GM18873 (cell line): Measurements from ENCODE around the gene FAM227B.

ENCODE experiments used
- ATAC-seq: cut with Tn5 transposase; IDR thresholded peaks from one replicate; pipeline ENCODE4 v1.9.1; 2021; ENCODE audit warnings: mild to moderate bottlenecking, moderate library complexity, moderate number of reproducible peaks; ENCODE audit not compliant: unreplicated experiment, low FRiP score

FAM227B gene

GRCh38 chr15:49309889-49310288 is 310.7 kb downstream of the FAM227B start:
- ATAC-seq: no peak

DNA sequence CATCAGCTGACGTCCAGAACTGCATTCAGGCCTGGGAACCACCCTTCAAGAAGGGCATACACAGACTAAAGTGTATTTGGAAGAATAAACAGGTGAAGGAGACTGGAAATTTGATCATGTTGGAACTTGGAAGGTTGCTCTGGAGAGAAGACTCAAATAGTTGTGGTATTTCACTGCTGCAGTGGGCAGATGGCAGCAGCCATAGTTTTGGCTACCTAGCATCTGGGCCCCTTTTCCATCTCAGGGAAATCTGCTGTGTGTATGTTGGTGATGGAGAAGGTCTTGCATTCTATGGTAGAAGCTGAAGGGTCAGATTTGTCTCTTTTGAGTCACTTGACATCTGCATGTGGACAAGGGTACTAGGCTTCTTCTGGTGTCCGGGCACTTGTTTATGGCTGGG is 311.9 kb downstream of the FAM227B start:
- ATAC-seq: no peak

GRCh38 chr15:49306551-49306950 is 314.1 kb downstream of the FAM227B start:
- ATAC-seq: no peak

DNA sequence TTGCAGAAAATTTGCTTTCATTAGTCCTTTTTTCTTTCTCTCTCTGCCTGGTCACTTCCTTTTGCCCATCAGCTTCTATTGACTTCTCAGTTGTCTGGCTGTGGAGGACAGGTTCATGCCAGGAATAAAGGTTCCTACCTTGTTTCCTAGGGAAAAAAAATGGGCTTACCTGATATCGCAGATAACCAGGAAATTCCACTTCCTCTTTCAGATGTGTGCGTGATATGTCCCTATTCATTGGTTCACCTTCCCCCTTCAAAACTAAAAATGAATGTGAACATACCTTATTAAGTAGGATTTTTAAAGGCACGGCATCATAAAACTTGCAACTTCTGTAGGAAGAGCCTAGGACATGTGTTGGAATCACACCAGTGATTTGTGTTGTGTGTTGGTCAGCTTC is 317.6 kb downstream of the FAM227B start:
- no peak for ATAC-seq

DNA sequence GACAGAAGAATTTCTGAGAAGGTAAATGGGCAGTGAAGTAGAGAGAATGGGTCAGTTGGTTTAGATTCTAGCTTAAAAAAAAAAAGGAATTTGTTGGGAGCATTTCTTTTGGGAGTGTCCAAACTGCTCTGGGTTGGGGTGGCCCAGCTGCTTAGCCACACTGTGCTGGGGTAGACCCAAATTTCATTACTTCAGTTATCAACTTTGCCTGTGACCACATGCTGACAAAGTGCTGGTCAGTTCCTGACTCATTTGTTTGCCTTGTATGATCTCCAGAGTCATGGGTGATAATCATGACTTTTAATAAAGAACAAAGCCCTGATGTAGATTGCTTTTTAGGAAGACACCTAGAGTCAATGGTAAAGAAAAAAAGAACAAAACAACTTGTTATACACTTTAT is 319.1 kb downstream of the FAM227B start:
- ATAC-seq: no peak

DNA sequence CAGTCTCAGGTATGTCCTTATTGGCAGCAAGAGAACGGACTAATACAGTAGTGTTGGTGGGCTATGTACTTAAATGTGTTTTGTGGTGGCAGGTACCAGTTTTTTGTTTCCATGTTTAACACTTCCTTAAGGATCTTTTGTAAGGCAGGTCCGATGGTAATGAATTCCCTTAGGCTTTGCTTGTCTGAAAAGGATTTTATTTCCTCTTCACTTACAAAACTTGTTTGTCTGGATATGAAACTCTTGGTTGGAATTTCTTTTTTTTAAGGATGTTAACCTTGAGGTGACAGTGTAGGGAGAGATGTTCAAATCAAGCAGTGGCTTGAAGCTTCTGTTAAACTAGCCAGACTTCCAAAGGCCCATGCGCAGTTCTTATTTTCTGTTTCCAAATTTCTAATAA is 319.8 kb downstream of the FAM227B start:
- ATAC-seq: no peak

DNA sequence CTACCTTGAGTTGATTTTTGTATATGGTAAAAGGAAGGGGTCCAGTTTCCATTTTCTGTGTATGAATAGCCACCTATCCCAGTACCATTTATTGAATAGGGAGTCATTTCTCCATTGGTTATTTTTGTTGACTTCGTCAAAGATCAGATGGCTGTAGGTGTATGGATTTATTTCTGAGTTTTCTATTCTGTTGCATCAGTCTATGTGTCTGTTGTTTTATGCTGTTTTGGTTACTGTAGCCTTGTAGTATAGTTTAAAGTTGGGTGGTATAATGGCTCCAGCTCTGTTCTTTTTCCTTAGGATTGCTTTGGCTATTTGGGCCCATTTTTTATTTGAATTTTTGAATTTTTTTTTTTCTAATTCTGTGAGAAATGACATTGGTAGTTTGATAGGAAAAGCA is 323.0 kb downstream of the FAM227B start:
- ATAC-seq: no peak

DNA sequence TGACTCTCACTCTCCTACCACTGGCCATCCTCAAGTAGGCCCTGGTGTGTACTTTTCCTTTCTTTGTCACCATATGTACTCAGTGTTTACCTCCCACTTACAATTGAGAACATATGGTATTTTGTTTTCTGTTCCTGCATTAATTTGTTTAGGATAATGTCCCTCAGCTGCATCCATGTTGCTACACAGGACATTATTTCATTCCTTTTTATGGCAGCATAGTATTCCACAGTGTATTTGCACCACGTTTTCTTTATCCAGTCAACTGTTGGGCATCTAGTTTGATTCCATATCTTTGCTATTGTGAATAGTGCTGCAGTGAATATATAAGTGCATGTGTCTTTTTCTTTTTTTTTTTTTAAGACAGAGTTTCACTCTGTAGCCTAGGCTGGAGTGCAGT is 324.4 kb downstream of the FAM227B start:
- ATAC-seq: no peak

DNA sequence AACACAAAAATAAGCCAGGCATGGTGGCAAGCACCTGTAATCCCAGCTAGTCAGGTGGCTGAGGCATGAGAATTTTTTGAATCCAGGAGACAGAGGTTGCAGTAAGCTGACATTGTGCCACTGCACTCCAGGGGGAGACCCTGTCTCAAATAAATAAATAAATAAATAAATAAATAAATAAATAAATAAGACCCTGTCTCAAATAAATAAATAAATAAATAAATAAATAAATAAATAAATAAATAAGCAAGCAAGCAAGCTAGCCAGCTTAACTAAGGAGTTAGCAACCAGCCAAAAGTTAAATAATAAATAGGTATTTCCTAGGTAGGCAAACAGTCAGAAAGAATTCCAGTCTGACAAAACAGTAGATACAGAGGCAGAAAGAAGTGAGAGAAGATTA is 326.7 kb downstream of the FAM227B start:
- no peak for ATAC-seq

DNA sequence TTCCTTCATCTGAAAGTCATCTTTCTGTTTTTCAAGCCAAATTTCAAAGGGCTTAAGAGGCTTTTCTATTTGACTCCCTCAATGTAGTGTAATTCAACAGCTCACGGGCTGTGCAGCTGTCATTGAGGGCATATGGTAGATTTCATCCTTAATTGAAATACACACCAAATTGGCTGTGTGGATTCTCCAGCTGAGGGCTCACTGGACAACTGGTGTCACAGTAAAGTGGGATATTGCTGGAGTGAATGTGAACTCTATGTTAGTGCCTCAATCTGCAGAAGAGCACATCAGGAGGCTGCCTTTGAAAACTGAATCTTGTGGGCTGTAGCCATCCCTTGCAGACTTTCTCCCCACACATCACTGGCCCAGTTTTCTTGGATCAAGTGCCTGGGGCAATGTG is 330.4 kb downstream of the FAM227B start:
- ATAC-seq: no peak

- no peak for ATAC-seq
Measured at GRCh38 chr15:49288391-49288790, 332.2 kb downstream of the FAM227B start.

DNA sequence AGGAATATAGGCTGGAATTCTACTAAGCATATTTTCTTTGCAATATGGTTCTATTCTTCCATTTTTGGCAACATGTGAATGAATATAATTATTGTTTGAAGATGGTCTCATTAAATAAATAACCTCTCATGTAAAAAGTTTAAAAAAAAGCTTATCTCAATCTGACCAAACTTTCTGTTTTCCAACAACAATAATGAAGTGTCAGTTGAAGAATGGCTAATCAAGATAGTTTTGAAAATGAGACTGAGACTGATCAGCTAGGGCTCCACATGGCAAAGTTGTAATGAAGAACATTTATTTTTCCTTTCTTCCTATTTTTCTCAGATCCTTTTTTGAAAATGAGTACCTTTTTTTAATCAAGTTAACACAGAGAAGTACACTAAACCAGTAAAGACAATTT is 333.1 kb downstream of the FAM227B start:
- no peak for ATAC-seq

DNA sequence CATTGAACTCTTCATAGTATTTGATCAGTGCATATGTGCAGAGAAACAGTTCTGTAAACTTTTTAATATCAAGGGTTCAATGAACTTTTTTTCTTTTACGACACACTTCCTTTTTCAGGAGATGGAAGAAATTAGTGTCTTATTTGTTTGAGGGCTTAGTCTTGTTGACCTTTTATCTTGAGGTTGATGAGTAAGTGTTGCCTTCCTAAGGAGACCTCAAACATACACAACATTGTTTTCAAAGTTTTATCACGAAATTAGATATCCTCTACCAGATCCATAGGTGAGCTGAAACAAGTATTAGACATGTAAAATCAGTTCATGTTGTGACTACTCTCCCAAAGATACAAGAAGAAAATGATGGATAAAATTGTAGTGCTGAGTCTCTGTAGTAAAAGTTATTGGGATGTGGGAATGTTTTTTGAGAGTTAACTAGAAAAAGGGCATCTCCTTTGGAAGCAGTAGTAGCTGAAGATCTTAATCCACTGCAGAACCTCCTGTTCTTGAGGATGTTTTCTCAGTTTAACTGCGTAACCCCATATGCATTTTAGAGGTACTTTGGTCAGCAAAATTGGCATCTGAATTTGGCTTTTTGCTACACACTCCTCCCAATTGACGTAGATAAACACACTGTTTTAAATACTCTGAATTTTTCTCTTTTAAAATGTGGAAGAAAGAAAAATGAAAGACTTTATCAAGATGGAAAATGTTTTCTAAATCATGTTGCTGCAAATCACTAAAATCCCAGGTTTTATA is 333.8 kb downstream of the FAM227B start:
- no peak for ATAC-seq

DNA sequence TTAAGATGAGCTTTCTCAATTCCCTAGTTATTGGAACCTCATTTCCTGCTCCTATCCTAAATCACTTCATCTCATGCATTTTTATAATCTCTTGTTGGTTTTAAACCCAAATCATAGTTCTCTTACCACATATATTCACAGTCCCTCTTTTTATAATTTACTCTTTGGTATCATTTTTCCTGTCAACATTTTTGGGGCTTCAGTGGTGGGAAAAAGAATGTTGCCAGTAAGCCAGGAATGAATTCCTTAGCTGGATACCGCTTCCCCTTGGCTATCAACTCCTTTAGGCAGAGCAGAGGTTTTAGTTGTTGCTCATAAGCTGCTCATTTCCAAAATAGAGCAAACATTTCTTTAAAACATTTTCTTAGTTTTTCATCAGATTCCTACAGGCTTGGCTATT is 338.3 kb downstream of the FAM227B start:
- ATAC-seq: no peak

DNA sequence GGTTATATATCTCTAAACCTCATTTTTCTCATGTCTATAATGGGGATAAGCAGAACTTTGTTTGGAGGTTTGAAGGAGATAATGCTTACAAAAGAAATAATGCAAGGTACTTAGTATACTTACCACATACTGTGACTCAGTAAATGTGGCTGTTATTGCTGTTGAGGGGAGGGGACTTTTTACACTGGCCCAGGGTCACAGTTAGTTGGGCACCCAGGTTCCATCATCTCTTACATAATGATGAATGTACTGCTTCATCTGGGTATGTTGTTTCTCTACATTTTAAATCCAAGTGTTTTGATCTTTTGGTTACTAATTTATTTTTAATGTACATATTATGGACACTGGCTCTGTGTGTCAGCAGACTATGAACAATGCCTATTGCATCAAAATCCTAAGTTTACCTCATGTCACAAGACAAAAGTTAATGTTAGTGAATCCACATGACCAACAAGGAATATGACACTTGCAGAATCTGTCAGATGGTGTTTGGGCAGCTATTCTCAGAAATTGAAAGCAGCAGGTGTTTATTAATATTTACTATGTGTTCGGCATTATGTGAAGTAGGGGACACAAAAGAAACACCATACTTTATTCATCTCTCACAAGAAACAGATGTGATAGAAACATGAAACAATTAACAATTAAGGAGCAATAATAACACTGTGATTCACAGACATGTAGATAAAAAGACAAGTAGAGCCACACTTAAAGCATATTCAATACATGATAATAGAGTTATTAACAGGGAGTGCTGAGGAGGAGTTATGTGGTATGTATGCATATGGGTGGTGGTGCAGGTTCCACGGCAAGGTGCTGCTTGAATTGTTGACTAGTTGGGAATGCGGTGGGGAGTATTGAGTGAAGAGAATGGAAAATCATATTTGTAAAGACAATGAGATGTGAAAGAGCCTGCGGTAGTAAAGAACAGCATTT is 340.8 kb downstream of the FAM227B start:
- ATAC-seq: no peak

DNA sequence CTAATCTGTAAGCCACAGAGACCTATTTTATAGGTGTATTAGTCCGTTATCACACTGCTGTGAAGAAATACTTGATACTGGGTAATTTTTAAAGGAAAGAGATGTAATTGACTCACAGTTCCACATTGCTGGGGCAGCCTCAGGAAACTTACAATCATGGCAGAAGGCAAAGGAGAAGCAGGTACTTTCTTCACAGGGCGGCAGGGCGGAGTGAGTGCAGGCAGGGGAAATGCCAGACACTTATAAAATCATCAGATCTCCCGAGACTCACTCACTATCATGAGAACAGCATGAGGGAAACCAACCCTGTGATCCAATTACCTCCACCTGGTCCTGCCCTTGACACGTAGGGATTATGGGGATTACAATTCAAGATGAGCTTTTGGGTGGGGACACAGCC is 341.9 kb downstream of the FAM227B start:
- no peak for ATAC-seq
